Glomerular visceral epithelial cell (primary cell): ENCODE data around the gene CYP2E1.
"Not testable (repeated sequence)": the region's sequence is repeated elsewhere in the genome, so short reads cannot be mapped to it uniquely, and the experiment has no call there.

Source experiments
- DNase-seq: peaks from one replicate; pipeline ENCODE4 v3.0.0-alpha.2; 2016; ENCODE audit errors: extremely low spot score

The CYP2E1 gene

GRCh38 chr10:133569801-133570200 lies 42.6 kb downstream of the CYP2E1 start:
- not testable (repeated sequence) for DNase-seq

GRCh38 chr10:133572055-133572454 lies 44.9 kb downstream of the CYP2E1 start:
- DNase-seq = not testable (repeated sequence)

GRCh38 chr10:133573460-133573859 lies 46.3 kb downstream of the CYP2E1 start:
- not testable (repeated sequence) for DNase-seq

- DNase-seq = not testable (repeated sequence)
Measured at GRCh38 chr10:133577037-133577436, 49.9 kb downstream of the CYP2E1 start.
